ENCODE data around the gene ADAMTSL1. TPM values are rescaled to one million over a fixed set of nuclear protein-coding genes. Genes with fewer than 3 reads are reported as not detected.

Gene ADAMTSL1
- total RNA-seq, 4 donors from 2014 or later = 0.32 to 2.3 (median 1.3) TPM

- no peaks in the 10 kb centered on the region for H3K36me3 ChIP-seq
- WGBS = 92% methylated on average over 5 of the region's 5 CpGs
- H3K9me3 ChIP-seq = no peaks in the 10 kb centered on the region
- H3K27me3 ChIP-seq = no peaks in the 10 kb centered on the region
- no peak for TF ChIP-seq EP300 (IDR thresholded peaks at IDR 0.05)
- H3K4me1 ChIP-seq = peaks cover 16% of the 10 kb centered on the region
- DNase-seq (ENCODE audit: low spot score in 2 of 2) = no peak
- no peak overlapping the region for H3K4me3 ChIP-seq
- no peak overlapping the region for H3K27ac ChIP-seq
These were observed 249.4 kb downstream of the ADAMTSL1 start for GRCh38 chr9:18723366-18723765.

GRCh38 chr9:18726546-18726945 lies 252.6 kb downstream of the ADAMTSL1 start:
- peaks cover 13% of the 10 kb centered on the region for H3K4me1 ChIP-seq
- 32% methylated on average over 1 of the region's 1 CpG for WGBS
- H3K27me3 ChIP-seq = no peaks in the 10 kb centered on the region
- H3K27ac ChIP-seq = no peak overlapping the region
- H3K4me3 ChIP-seq = no peak overlapping the region
- H3K9me3 ChIP-seq = no peaks in the 10 kb centered on the region
- H3K36me3 ChIP-seq = no peaks in the 10 kb centered on the region
- DNase-seq (ENCODE audit: low spot score in 2 of 2) = no peak
- no peak for TF ChIP-seq CTCF (IDR thresholded peaks at IDR 0.05)
- TF ChIP-seq POLR2A (IDR thresholded peaks at IDR 0.05) = no peak
- TF ChIP-seq EP300 (IDR thresholded peaks at IDR 0.05) = no peak
- TF ChIP-seq POLR2AphosphoS5 (IDR thresholded peaks at IDR 0.05) = no peak

- 97% methylated on average over 7 of the region's 7 CpGs for WGBS
- Histone ChIP-seq H3K4me1 (peaks cover 9% of the 10 kb centered on the region), H3K27me3 (no peaks in the 10 kb centered on the region), H3K4me3 (no peak overlapping the region), H3K9me3 (no peaks in the 10 kb centered on the region), H3K36me3 (no peaks in the 10 kb centered on the region), H3K27ac (no peak overlapping the region)
- no peak for DNase-seq (ENCODE audit: low spot score in 2 of 2)
- no peak for TF ChIP-seq EP300 (IDR thresholded peaks at IDR 0.05)
- TF ChIP-seq CTCF (IDR thresholded peaks at IDR 0.05) = no peak
- no peak for TF ChIP-seq POLR2A (IDR thresholded peaks at IDR 0.05)
- no peak for TF ChIP-seq POLR2AphosphoS5 (IDR thresholded peaks at IDR 0.05)
These were observed 254.0 kb downstream of the ADAMTSL1 start for GRCh38 chr9:18727904-18728303.

- H3K27me3 ChIP-seq = no peaks in the 10 kb centered on the region
- no peak overlapping the region for H3K27ac ChIP-seq
- H3K9me3 ChIP-seq = no peaks in the 10 kb centered on the region
- no peak for TF ChIP-seq CTCF (IDR thresholded peaks at IDR 0.05)
- H3K4me3 ChIP-seq = no peak overlapping the region
- peaks cover 9% of the 10 kb centered on the region for H3K4me1 ChIP-seq
- DNase-seq (ENCODE audit: low spot score in 2 of 2) = no peak
- 74% methylated on average over 3 of the region's 3 CpGs for WGBS
- no peaks in the 10 kb centered on the region for H3K36me3 ChIP-seq
These were observed 254.7 kb downstream of the ADAMTSL1 start for GRCh38 chr9:18728642-18729041.

GRCh38 chr9:18730241-18730640 lies 256.3 kb downstream of the ADAMTSL1 start:
- Histone ChIP-seq H3K27me3 (no peaks in the 10 kb centered on the region), H3K4me1 (peaks cover 9% of the 10 kb centered on the region), H3K4me3 (no peak overlapping the region), H3K36me3 (no peaks in the 10 kb centered on the region), H3K27ac (no peak overlapping the region), H3K9me3 (no peaks in the 10 kb centered on the region)
- TF ChIP-seq POLR2AphosphoS5 (IDR thresholded peaks at IDR 0.05) (no peak), EP300 (IDR thresholded peaks at IDR 0.05) (no peak), POLR2A (IDR thresholded peaks at IDR 0.05) (no peak), CTCF (IDR thresholded peaks at IDR 0.05) (no peak)
- no peak for DNase-seq (ENCODE audit: low spot score in 2 of 2)
- WGBS = 57% methylated on average over 3 of the region's 3 CpGs

- Histone ChIP-seq H3K4me1 (peaks cover 2% of the 10 kb centered on the region), H3K27ac (no peak overlapping the region), H3K27me3 (no peaks in the 10 kb centered on the region), H3K36me3 (no peaks in the 10 kb centered on the region), H3K4me3 (no peak overlapping the region), H3K9me3 (no peaks in the 10 kb centered on the region)
- no peak for DNase-seq (ENCODE audit: low spot score in 2 of 2)
- TF ChIP-seq CTCF (IDR thresholded peaks at IDR 0.05) (no peak), EP300 (IDR thresholded peaks at IDR 0.05) (no peak), POLR2AphosphoS5 (IDR thresholded peaks at IDR 0.05) (no peak), POLR2A (IDR thresholded peaks at IDR 0.05) (no peak)
These were observed 265.2 kb downstream of the ADAMTSL1 start for GRCh38 chr9:18739127-18739526.

Data from suprapubic skin (tissue), 4 donors.